Lower leg skin (tissue), 3 donors: ENCODE measurements around the gene C1QTNF8.

Experiments
- POLR2A ChIP-seq, 2 donors: fragments of 450-650 bp; IDR thresholded peaks; one replicate each; pipeline ENCODE4 v1.6.1; 2016 to 2017; ENCODE audit warnings: antibody characterized with exemption in 2 of 2, mild to moderate bottlenecking in 1 of 2, moderate library complexity in 1 of 2
- TF ChIP-seq, protein P1 (sequence below), 3 donors: fragments of 450-650 bp; IDR thresholded peaks; one replicate each; pipeline ENCODE4 v1.5.1; 2016; ENCODE audit warnings: antibody characterized with exemption in 3 of 3, mild to moderate bottlenecking in 3 of 3, moderate library complexity in 2 of 3

DNA sequence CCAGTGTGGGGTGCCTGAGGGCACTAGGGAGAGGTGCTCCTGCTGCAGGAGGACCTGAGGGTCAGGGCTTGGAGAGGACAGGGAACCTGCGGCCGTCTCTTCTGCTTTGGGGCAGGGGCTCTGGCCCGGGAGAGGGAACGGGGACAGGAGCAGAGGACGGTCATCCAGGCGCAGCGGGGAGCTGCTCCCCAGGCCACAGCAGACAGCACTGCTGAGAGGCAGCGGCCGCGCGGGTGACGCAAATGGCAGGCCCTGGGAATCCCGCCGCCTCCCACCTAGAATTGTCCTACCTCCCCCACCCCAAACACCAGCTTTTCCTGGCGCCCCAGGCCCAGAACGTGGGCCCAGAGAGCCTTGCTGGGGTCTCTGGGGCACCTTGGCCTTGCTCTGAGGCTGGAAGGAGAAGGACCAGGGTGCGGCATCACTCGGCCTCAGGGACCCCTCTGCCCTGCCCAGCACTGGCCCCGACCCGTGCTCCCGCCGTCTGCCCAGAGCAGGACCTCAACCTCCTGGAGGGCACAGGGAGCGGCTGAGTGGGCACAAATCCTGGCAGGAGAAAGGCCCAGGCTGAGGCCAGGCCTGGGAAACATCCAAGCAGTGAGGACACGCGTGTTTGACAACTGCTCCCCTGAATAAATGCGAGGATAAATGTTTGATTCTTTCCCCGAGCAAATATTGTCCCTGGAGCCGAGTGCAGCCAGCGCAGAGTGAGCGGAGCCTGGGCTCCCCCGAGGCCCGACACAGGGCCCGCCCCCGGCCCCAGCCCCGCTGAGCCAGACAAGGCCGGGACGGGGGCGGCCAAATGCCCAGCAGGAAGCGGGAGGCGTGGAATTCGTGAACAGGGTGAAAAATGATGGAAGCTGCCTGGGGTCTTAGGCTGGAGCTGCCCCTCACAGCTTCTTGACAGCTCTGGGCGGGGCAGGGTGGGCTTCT lies 15.0 kb downstream of the C1QTNF8 start:
- TF ChIP-seq, protein P1, sequence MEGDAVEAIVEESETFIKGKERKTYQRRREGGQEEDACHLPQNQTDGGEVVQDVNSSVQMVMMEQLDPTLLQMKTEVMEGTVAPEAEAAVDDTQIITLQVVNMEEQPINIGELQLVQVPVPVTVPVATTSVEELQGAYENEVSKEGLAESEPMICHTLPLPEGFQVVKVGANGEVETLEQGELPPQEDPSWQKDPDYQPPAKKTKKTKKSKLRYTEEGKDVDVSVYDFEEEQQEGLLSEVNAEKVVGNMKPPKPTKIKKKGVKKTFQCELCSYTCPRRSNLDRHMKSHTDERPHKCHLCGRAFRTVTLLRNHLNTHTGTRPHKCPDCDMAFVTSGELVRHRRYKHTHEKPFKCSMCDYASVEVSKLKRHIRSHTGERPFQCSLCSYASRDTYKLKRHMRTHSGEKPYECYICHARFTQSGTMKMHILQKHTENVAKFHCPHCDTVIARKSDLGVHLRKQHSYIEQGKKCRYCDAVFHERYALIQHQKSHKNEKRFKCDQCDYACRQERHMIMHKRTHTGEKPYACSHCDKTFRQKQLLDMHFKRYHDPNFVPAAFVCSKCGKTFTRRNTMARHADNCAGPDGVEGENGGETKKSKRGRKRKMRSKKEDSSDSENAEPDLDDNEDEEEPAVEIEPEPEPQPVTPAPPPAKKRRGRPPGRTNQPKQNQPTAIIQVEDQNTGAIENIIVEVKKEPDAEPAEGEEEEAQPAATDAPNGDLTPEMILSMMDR (IDR thresholded peaks at IDR 0.05) = no peak
- no peak for TF ChIP-seq POLR2A (IDR thresholded peaks at IDR 0.05)
